ENCODE measurements around the gene UBAC1.

DNA sequence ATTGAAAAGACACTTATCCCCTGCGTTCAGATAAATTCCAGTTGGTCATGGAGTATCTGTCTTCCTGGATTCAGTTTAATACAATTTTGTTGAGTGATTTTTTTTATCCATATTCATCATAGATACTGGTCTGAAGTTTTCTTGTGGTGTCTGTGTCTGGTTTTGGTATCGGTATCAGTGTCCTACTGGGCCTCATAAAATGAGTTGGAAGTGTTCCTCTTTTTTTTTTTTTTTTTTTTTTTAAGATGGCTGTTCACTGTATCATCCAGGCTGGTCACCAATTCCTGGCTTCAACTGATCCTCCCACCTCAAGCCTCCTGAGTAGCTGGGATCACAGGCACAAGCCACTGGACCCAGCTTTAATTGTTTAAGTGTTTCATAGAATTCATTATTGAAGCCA lies 51.0 kb downstream of the UBAC1 start:
- TF ChIP-seq POLR2A (IDR thresholded peaks at IDR 0.05), result no peak
- TF ChIP-seq, protein P1, sequence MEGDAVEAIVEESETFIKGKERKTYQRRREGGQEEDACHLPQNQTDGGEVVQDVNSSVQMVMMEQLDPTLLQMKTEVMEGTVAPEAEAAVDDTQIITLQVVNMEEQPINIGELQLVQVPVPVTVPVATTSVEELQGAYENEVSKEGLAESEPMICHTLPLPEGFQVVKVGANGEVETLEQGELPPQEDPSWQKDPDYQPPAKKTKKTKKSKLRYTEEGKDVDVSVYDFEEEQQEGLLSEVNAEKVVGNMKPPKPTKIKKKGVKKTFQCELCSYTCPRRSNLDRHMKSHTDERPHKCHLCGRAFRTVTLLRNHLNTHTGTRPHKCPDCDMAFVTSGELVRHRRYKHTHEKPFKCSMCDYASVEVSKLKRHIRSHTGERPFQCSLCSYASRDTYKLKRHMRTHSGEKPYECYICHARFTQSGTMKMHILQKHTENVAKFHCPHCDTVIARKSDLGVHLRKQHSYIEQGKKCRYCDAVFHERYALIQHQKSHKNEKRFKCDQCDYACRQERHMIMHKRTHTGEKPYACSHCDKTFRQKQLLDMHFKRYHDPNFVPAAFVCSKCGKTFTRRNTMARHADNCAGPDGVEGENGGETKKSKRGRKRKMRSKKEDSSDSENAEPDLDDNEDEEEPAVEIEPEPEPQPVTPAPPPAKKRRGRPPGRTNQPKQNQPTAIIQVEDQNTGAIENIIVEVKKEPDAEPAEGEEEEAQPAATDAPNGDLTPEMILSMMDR (IDR thresholded peaks at IDR 0.05), result no peak
